ENCODE data around the gene PRKN.

Gene PRKN

DNA sequence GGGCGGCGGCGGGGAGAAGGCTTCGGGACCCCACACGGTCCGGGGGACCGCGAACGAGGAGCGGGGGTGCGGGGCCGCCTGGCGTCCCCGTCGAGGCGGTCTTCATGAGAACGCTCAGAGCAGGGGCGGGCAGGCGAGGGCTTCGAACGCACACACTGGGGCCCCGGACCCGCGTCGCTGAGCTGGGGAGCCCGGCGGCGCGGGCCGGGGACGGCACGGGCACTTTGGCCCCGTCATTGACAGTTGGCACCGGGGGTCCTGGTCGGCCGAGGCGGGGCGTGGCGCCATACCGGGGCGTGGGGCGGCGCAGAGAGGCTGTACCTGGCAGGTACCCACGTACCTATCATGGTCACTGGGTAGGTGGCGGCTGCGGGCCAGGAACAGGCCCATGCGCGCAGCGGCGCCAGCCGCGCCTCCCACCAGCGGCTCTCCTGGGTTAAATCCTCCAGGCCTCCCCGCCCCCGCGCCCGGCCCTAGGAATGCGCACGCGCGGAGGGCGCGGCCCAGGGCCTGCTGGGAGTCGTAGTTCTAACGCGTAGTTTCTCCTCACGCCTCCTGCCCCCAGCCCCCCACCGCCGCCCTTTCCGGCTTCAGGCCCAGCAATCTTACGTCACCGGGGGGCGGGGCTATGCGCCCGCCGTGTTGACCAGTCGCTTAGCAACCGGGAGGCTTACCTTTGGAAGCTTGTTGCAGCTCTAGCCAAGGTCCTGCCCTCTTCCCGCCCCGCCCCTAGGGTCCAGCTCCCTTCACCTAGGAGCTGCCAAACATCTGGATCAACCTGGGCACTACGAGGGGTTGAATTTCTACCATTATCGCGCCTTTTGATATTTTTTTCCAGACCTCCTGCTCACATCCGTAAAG lies at the start of gene PRKN, which contains the start of gene PACRG:
Gene PRKN, minus strand, starts transcription at position 445 of the 861 bp plus-strand sequence.
Gene PACRG, plus strand, starts transcription at position 653 of the 861 bp plus-strand sequence.
- Histone ChIP-seq H3K79me2 (ENCODE audit: insufficient read depth, low read depth) (no peaks in the 10 kb centered on the region), H2AFZ (ENCODE audit: low read depth) (peak within 1 kb of the TSS; percentile 66; the same call in 1 of the 2 replicates), H3K4me2 (peak within 1 kb of the TSS; percentile 39), H3K4me3 (IDR thresholded peaks at IDR 0.05; ENCODE audit: insufficient read depth, low read depth, low read length) (no peak within 1 kb of the TSS), H3K36me3 (ENCODE audit: insufficient read depth) (no peaks in the 10 kb centered on the region), H3K27me3 (ENCODE audit: insufficient read depth, low read depth) (no peaks in the 10 kb centered on the region), H3K4me1 (ENCODE audit: low read depth, poor library complexity, severe bottlenecking) (peaks cover 11% of the 10 kb centered on the region), H3K27ac (peak within 1 kb of the TSS; percentile 43; the same call in 1 of the 2 replicates), H3K9ac (peak within 1 kb of the TSS; percentile 69), H4K20me1 (ENCODE audit: insufficient read depth) (no peaks in the 10 kb centered on the region)
- TF ChIP-seq, protein P1, sequence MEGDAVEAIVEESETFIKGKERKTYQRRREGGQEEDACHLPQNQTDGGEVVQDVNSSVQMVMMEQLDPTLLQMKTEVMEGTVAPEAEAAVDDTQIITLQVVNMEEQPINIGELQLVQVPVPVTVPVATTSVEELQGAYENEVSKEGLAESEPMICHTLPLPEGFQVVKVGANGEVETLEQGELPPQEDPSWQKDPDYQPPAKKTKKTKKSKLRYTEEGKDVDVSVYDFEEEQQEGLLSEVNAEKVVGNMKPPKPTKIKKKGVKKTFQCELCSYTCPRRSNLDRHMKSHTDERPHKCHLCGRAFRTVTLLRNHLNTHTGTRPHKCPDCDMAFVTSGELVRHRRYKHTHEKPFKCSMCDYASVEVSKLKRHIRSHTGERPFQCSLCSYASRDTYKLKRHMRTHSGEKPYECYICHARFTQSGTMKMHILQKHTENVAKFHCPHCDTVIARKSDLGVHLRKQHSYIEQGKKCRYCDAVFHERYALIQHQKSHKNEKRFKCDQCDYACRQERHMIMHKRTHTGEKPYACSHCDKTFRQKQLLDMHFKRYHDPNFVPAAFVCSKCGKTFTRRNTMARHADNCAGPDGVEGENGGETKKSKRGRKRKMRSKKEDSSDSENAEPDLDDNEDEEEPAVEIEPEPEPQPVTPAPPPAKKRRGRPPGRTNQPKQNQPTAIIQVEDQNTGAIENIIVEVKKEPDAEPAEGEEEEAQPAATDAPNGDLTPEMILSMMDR (conservative IDR thresholded peaks at IDR 0.05; ENCODE audit: low read depth, low read length), result no peak

DNA sequence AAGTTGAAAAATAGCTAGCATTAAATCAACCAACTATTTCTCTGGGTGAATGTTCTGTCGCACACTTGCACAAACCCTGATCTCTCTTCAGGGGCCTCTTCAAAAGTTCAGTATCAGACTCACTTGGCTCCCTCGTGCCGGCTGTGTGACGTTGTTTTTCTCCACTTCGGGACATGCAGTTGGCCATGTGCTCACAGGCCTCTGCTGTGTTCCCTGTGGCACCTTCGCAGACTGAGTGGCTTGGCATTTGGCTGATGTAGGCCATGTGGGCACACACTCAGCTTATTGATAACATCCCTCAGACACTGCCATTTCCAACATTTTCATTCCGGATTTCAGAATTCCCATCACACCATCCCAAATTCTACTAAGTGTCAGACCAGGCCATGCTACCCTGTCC lies 49.5 kb upstream of the PRKN start:
- Histone ChIP-seq H3K4me1 (ENCODE audit: low read depth, poor library complexity, severe bottlenecking) (no peaks in the 10 kb centered on the region), H3K79me2 (ENCODE audit: insufficient read depth, low read depth) (no peaks in the 10 kb centered on the region), H3K27me3 (ENCODE audit: insufficient read depth, low read depth) (no peaks in the 10 kb centered on the region), H3K4me3 (IDR thresholded peaks at IDR 0.05; ENCODE audit: insufficient read depth, low read depth, low read length) (no peak overlapping the region), H3K4me2 (no peak overlapping the region), H3K36me3 (ENCODE audit: insufficient read depth) (no peaks in the 10 kb centered on the region), H2AFZ (ENCODE audit: low read depth) (no peak overlapping the region), H3K9ac (no peak overlapping the region), H4K20me1 (ENCODE audit: insufficient read depth) (no peaks in the 10 kb centered on the region), H3K27ac (no peak overlapping the region)
- TF ChIP-seq, protein P1 (conservative IDR thresholded peaks at IDR 0.05; ENCODE audit: low read depth, low read length), result no peak

DNA sequence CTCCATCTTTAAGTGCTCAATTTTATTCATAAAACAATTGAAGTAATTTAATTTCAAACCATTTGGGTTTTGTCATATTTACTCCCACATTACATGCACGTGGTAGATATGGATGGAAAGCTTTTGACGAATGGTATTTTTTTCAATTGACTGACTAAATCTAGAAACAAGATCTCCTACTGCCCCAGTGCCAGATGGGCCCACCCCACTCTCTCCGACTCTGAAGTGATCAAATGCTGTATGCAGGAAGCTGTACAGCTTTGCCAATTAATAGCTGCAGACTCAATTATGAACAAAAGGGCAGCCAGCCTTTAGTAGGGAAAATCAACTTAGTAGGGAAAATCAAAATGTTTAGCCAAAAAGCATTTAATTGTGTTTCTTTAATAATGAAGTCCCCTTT lies 46.4 kb upstream of the PRKN start:
- H2AFZ ChIP-seq (ENCODE audit: low read depth), result no peak overlapping the region
- no peaks in the 10 kb centered on the region for H4K20me1 ChIP-seq (ENCODE audit: insufficient read depth)
- no peak overlapping the region for H3K9ac ChIP-seq
- H3K4me2 ChIP-seq, result no peak overlapping the region
- H3K36me3 ChIP-seq (ENCODE audit: insufficient read depth), result no peaks in the 10 kb centered on the region
- TF ChIP-seq, protein P1 (conservative IDR thresholded peaks at IDR 0.05; ENCODE audit: low read depth, low read length), result no peak
- no peak overlapping the region for H3K4me3 ChIP-seq (IDR thresholded peaks at IDR 0.05; ENCODE audit: insufficient read depth, low read depth, low read length)
- no peak overlapping the region for H3K27ac ChIP-seq
- no peaks in the 10 kb centered on the region for H3K4me1 ChIP-seq (ENCODE audit: low read depth, poor library complexity, severe bottlenecking)
- no peaks in the 10 kb centered on the region for H3K79me2 ChIP-seq (ENCODE audit: insufficient read depth, low read depth)
- no peaks in the 10 kb centered on the region for H3K27me3 ChIP-seq (ENCODE audit: insufficient read depth, low read depth)

DNA sequence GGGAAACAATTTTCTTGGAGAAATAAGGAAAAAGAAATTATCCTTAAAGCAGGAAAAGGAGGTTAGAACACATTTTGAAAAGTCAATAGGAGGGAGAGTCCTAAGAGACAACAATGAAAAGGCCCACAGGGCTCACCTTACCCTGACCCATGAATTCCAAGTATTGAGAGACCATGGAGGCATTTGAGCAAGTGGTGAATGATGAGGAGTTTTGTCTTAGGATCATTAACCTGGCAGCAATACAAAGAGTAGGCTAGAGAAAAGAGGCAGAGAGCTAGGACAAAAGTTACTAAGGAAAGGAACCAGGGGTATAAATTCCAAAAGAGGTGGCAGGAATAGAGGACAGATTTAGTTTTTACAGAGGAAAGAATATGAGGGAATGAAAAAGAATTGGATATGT lies 44.9 kb upstream of the PRKN start:
- H3K27ac ChIP-seq, result no peak overlapping the region
- TF ChIP-seq, protein P1 (conservative IDR thresholded peaks at IDR 0.05; ENCODE audit: low read depth, low read length), result no peak
- H3K79me2 ChIP-seq (ENCODE audit: insufficient read depth, low read depth), result no peaks in the 10 kb centered on the region
- no peak overlapping the region for H3K4me2 ChIP-seq
- no peak overlapping the region for H2AFZ ChIP-seq (ENCODE audit: low read depth)
- H3K9ac ChIP-seq, result no peak overlapping the region
- no peaks in the 10 kb centered on the region for H3K27me3 ChIP-seq (ENCODE audit: insufficient read depth, low read depth)
- no peaks in the 10 kb centered on the region for H3K4me1 ChIP-seq (ENCODE audit: low read depth, poor library complexity, severe bottlenecking)
- no peak overlapping the region for H3K4me3 ChIP-seq (IDR thresholded peaks at IDR 0.05; ENCODE audit: insufficient read depth, low read depth, low read length)
- no peaks in the 10 kb centered on the region for H3K36me3 ChIP-seq (ENCODE audit: insufficient read depth)
- H4K20me1 ChIP-seq (ENCODE audit: insufficient read depth), result no peaks in the 10 kb centered on the region
